DMS79 (cell line): ENCODE results near the gene LMCD1.
A peak's percentile ranks its signal among the peaks of the same experiment; 100 is the strongest.

Experiments
- DNase-seq: peaks from one replicate; lab custom pipeline; 2025; lab: John Stamatoyannopoulos, UW

The LMCD1 gene, protein sequence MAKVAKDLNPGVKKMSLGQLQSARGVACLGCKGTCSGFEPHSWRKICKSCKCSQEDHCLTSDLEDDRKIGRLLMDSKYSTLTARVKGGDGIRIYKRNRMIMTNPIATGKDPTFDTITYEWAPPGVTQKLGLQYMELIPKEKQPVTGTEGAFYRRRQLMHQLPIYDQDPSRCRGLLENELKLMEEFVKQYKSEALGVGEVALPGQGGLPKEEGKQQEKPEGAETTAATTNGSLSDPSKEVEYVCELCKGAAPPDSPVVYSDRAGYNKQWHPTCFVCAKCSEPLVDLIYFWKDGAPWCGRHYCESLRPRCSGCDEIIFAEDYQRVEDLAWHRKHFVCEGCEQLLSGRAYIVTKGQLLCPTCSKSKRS

DNA sequence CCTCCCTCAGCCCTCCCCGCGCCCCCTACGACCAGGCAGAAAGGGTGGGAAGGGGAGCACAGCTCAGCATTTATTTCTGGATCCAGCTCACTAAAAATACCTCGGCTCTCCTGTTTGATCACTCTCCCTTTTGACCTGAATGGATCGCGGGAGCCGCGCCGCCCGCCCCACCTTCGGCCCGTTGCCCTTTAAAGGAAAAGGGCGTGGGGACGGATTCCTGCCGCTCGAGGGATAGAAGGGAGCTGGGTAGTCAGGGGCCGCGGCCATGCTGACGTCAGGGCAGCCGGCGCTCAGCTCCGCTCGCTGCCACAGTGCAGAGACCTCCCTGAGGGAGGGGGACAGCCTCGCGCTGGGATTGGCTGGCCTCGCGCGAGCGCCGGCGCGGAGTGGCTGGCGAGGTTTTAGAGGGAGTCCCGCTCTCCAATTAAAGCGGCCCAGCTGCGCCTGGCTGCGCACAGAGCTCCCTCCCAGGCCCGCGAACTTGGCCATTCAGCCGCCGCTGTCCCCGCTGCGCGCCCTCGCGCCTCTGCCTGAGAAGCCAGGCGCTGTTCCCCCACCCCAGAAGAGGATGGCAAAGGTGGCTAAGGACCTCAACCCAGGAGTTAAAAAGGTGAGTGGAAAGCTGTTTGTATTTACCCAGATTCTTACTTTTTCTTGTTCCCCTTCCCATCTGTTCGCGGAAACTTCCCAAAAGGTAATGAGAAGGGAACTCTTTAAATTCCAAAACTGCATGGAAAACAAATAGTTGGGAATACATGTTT lies at the start of gene LMCD1:
TSS of gene LMCD1 (plus strand) at position 453 of the 761 bp plus-strand sequence. CDS start at position 569, 116 bp downstream.
- DNase-seq: peak; percentile 56

DNA sequence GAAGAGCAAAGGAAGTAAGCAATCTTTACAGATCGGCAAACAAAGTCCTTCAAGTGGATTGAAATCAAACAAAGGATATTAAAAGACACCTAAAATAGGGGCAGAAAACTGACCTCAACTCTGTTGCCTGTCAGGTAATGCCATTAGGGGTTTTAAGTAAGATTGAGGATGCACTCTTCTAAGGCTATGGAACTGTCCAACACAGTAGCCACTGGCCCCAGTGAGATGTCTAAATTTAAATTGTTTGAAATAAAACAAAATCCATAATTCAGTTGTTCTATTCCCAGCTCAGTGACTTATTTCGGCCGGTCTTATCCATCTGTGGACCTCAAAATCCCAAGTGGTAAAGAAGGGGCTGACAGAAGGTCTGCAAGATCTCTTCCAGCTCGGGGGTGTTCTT lies 49.5 kb upstream of the LMCD1 start:
- no peak for DNase-seq

DNA sequence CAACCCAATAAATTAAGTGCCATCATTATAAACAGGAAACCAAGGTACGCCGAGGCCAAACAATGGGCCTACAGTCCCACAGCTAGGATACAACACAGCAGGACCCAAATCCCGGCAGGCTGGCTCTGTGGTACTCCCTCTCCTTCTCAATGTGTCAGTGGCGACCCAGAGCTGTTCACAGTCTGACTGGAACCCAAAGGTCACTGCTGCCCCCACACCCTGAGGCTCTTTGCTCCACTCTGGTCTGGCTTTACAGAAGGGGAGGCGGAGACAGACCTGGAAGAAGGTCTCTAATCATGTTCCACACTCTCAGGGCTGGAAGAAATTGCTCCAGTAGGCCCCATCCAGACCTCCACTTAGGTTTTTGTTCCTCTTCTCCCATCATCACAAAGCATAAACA lies 48.5 kb upstream of the LMCD1 start:
- no peak for DNase-seq

DNA sequence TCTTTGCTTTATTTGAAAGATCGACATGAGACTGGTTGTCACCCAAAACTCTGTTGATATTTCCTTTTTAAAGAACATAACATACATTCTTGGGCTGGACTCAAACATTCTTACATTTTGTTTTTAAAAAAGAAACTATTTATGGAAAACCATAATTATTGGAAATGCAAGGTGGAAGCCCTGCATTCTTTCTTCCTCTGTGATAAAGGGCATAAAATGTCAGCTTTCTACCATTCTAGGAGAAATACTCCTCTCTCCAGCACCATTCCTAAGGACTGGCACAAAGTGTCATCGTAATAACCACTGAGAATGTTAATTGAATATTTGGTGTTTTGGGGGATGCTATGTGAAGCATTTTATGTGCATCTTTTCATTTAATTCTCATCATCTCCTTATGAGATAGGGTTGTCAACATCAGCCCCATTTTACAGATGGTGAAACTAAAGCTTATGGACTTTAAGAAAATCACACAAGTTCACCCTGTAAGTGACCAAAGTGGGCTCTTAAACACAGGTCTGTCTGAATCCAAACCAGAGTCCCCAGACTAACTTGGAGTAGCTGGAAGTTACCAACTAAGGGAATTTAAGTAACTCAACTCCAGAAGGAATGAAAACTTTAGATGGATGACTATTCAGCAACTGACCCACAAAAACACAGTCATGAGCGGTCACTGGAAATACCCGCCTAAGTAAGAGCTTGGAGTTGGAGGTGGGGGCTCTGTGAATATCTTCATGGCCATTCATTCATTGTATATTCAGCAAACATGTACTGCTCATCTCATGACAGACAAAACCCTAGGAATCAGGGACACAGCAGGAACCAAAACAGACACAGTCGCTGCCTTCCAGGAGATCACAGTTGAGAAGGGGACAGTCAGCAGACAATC lies 45.9 kb upstream of the LMCD1 start:
- DNase-seq: no peak

DNA sequence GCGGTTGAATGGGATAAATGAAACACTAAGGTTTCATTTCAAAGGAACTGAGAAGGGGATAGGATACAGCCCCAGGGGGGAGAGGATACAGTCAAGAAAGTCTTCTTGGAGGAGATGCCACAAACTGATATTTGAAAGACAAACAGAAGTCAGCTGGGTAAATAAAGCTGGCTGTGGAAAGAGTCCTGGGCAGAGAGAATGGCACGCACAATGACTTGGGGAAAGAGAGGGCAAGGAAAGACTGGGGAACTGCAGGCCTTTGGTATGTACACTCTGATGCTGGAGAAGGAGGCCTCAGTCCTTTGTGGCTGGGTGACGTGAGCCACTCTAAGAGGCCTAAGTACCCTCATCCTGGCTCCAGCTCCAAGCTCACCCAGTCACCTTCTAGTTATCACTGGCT lies 45.2 kb upstream of the LMCD1 start:
- no peak for DNase-seq

DNA sequence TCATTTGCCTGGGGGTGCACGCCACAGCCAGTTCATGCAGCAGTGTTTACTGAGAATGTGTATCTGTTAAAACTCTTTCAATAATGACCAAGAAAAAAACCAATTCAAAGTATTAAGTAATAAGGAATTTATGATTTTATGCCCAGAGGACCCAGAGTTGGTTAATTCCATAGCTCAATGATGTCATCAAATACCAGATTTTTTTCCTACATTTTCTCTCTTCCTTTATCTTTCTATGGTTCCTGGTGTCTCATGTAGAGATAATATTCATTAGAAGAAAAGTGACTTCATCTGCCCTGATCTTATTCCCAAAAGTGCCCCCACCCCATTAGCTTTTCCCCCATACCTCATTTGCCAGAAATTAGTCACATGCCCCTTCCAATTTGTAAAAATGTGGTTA lies 44.6 kb upstream of the LMCD1 start:
- DNase-seq: no peak

DNA sequence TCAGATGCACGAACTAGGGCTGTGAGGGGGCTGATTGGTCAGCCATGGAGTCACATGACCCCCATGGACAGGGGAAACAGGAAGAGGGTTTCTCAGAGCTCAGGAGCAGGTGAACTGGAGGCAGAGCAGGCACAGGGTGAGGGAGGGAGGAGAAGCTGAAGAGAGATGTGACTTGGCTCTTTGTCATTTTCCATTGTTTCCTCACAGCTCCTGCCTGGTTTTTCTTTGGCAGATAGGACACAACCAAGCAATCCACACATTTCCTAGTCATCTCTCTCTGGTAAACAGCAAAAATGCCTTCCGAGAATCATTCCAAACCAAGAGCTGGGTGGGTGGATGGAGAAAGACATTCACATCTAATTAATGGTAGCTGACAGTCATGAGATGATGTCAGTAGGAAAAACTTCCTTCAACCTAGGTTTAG lies 43.4 kb upstream of the LMCD1 start:
- DNase-seq: no peak

DNA sequence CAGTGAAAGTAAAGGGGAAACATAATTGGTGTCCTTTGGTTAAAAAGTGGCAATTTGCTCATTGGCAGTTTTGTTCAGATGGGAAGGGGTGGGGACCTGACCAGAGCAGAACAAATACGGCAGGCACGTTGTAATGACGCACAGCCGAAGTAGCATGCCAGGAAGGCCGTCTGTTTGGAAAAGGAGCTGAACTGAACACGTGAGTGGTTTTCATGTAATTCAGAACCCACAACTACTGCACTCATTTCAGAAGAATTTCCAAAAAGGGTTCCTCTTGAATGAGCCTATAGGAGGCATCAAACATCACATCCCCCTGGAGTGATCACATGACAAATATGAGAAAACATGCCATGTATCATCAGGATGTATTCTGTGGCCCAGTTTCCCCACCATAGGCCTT lies 42.9 kb upstream of the LMCD1 start:
- DNase-seq: no peak

DNA sequence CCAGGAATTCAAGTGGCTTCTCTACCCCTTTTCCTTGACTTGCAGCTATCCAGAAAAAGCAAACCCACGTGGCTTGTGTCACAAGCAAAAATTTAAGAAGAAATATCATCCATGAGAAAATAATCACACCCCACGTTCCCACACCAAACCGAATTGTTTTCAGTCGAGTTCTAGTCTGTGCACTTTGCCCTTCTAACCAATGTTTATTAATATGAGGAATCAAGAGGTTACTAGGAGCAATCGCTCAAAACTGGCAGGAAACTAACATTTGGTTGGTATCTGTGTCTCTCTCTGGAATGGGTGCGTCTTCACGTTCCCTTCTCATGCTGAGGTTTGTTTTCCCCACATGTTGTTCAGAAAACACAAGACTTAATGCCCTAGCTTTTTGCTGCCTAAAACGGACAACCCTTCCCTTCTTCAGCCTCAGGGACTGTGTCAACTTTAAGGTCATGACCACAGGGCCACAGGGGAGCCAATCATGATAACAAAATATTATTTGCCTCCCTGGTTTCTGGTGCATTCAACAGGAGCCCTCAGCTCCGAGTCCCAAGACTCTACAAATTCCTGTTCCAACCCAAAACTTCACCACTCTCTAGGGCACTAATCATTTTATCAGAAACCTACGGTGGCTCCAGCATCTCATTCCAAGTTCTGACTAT lies 41.4 kb upstream of the LMCD1 start:
- DNase-seq: no peak

DNA sequence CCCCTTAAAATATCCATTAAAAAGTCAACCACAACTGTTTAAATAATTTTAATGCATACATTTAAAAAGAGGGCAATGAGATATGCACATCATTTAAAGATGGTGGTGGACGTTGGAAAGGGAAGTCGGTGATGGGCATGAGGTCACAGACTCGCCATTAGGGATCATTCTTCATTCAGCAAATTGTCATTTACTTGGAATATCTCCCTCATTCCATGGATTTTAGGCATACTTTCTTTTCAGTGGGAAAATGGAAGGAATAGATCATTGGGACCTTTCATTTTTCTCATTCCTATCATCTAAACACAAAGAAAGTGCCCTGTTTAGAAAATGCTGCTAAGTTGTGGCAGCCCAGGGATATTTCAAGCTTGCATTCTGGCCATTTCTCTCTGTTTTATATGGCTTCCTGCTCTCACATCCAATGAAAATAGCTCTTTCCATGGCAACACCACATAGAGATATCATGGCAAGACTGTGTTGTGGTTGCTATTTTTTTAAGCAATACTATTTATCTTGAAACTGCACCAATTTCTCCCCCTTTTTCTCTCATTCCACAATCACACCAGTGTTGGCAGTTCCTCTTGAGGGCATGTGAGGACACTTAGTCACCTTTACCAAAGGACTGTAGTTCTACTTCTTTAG lies 40.7 kb upstream of the LMCD1 start:
- no peak for DNase-seq

DNA sequence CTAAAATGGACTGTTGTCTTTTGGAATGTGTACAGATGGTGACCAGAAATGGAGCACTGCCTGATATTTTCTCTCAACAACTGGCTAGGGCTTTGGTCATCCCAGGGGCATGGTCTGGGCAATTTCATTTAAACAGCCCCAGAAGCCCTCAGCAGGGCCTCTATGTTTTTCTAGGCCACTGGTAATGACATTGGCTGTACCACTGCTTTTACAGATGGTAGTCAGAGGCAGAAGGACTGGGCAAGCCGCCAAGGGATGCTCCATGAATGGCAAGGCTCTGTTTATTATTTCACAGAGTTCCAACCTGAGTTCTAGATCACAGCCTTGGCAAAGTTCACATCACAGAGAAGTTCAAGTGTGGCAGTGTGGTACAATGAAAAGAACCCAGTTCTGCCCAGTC lies 37.0 kb upstream of the LMCD1 start:
- no peak for DNase-seq

DNA sequence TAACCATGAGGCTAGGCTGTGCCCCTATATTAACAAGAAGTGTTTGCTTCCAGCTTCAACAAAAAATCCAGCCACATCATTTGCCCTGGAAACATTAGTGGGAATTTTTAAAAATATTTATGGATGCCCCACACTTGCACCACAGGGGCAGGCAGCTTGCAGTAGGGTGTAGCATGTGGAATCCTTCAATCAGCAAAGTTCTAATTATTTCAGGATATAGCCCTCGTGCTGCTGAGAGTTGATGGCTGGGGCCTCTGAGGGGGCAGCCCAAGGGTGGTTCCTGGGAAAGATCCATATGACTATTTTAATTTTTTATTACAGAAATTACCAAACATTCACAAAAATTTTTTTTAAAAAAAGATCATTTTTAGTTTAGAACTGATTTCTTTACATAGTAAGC lies 35.1 kb upstream of the LMCD1 start:
- no peak for DNase-seq

DNA sequence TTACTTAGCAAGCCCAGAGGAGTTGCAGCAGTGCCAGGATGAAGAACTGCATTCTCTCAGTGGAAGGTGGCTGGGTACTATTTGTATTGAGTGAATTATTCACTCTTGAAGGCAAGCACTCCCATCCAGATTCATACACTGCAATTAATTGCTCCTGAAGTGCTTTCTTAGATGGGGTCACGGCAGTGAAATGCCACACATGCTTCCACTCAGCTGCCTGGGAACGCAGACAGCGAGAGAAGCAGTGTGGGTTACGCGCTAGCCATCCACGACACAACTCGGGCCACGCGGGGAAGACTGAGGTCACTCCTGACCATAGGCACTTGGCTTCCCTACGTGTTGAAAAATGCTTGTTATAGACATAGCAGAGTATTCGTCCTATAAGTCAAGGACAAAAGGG lies 30.8 kb upstream of the LMCD1 start:
- no peak for DNase-seq

DNA sequence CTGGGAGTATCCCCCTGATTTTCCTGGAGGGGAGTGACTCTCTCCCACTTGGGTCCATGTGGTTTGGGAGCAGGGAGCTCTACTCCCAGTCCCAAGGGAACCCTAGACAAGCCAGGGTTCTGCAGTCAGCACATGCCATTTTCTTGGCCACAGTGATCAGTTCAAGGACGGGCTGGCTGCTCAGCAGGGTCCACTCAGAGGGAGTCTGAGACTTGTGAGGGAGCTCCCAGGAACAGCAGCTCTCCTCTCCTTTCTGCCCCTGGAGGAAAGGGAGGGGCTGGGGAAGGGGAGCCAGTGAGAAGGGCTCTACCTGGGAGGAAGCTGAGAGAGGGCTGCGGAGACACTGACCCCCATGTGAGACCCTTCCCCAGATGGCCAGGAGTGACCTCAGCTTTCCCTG lies 29.1 kb upstream of the LMCD1 start:
- no peak for DNase-seq

DNA sequence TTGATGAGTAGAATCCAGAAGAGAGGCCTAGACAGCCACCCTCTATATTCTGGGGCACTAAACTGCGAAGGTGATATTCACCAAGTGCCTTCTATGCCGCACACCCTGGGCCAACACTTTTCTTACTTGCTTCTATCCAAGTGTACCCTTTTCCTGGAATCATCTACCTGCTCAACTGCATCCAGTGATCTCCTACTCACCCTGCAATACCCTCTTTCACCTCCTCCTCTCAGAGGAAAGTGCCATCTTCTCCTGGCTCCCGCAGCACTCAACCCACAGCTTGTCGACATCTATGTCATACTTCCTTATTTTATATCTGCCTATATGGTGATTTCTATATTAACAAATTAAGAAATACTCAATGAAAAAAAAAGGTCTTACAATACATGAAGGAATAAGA lies 28.6 kb upstream of the LMCD1 start:
- DNase-seq: no peak

DNA sequence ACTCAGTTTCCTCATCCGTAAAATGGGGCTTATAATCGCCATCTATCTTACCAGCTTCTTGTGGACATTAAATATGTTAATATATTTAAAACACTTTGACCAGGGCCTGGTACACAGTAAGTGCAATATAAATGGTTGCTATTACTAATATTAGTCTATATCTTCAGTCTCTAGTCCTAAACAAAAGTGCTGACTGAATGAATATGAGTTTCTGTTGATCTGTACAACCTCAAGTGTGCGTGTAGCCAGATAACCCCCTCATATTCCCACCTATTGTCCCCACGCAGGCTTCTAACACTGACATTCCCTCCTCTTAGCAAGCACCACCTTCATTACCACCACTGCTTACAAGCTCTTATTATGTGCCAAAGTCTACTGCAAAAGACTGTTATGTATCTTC lies 27.6 kb upstream of the LMCD1 start:
- DNase-seq: no peak

DNA sequence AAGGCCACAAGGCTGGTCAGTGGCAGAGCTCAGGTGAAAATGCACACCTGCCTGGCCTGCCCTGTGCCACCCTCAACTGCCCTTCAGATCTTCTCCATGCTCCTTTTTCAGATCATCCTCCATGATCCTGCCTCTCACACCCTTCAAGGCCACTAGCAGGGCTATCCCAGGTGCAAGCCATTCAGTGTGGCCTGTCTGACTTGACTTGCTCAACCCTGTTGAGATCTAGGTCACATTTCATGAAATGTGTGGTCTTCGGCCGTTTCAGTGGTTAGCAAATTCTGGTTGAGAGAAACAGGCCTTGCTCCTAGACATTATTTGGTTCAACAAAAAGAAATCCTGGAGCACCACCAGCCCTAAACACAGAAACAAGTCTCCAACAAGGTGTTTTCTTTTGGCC lies 26.6 kb upstream of the LMCD1 start:
- no peak for DNase-seq

DNA sequence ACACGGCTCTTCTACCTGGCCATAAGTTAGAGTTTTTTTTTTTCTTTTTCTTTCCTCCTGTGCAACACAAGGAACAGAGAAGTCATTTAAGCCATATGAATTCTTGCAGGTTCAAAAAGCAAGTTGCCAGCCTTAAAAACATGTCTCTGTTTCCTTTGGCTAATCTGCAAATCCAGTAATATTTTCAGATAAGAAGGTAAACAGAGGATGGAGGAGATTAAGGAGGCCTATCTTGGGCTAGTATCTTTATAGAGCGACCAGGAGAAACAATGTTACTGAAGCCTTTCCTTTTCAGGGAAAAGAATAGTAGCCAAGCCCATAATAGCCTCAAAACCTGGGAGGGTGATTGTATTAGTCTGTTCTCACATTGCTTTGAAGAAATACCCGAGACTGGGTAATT lies 20.9 kb upstream of the LMCD1 start:
- no peak for DNase-seq

DNA sequence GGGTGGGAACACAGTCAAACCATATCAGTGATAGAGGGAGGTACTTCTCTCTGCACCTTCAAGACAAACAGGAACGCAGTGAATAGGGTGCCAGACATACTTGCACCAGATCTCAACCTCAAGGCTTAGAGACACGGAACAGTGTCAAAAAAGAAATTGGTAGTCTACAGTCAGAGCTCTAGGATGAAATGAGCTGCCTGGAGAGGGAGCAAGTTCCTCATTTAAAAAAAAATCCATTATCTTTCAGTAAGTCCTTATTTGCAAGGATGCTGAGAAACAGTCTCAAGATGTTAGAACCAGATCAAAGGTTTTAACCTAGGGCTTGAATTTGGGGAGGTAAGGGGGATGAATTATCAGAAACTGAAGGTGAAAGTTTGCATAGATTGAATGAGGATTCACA lies 20.2 kb upstream of the LMCD1 start:
- no peak for DNase-seq

DNA sequence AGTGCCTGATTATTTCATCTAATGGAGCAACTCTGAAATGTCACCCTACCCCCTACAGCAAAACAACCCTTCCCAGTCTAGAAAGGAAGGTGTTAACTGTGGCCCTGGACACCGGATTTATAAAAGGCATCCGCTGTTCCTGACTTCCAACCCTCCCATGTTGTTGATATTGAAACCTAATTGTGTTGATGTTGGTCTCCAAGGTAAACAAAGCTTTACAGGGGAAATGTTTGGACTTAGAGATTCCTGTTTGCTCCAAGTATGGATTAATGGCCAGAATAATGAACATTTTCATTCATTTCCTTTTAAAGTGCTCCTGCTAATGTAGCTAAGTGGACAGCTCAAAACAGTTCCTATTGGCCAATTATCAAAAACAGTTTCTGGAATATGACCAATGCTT lies 19.4 kb upstream of the LMCD1 start:
- no peak for DNase-seq

DNA sequence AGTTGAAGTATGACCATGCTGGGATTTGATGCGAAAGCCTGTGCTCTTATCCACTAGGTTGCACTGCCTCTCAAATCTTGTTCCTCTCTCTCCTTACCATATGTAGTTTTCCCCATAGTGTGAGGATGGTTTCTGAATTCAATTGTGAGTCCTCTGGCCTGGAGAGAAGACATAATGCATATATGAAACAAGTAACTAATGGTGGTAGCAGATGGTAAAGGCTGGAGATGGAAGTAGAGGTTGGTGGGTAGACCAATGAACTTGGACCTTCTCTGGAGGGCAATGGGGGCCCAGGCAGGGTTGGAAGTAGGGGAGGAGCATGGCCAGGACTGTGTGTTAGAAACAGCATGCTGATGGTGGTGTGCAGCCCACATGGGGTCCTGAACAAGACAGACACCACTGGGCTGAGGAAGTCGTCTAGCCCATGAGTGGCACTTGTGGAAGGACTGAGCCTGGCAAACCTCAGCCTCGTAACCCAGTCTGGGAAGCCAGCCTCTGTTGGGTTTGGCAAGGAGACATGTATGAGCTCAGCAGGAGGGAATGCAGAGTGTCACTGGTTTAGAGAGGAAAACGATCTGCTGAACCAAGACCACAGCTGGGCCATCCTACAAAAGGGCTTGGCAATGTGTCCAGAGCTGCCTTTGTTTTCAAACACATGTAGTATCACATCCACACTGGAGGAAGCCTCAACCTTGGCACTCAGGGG lies 18.5 kb upstream of the LMCD1 start:
- DNase-seq: no peak
